Chondrocyte (in vitro differentiated cells): ENCODE data around the gene ILRUN. TPM values are rescaled to one million over a fixed set of nuclear protein-coding genes. Genes with fewer than 3 reads are reported as not detected.
A peak's percentile ranks its signal among the peaks of the same experiment; 100 is the strongest.
"Not testable (repeated sequence)": the region's sequence is repeated elsewhere in the genome, so short reads cannot be mapped to it uniquely, and the experiment has no call there.

Source experiments
- DNase-seq: peaks from one replicate; pipeline ENCODE4 v3.0.0; 2021; ENCODE audit warnings: mixed read lengths, low spot score
- H3K27ac Mint-ChIP-seq: one replicate; pipeline ENCODE4 v1.8.0; 2021; ENCODE audit warnings: mild to moderate bottlenecking, moderate library complexity, mixed read lengths; ENCODE audit not compliant: unreplicated experiment
- H3K27me3 Mint-ChIP-seq: 2 replicates; pipeline ENCODE4 v1.8.0; 2021; ENCODE audit warnings: low read depth, mixed read lengths
- H3K36me3 Mint-ChIP-seq: 2 replicates; pipeline ENCODE4 v1.8.0; 2021; ENCODE audit warnings: low read depth, mixed read lengths
- H3K4me1 Mint-ChIP-seq: 2 replicates; pipeline ENCODE4 v1.8.0; 2021; ENCODE audit warnings: low read depth, mild to moderate bottlenecking, mixed read lengths
- H3K4me3 Mint-ChIP-seq: one replicate; pipeline ENCODE4 v1.8.0; 2021; ENCODE audit warnings: mild to moderate bottlenecking, moderate library complexity, mixed read lengths; ENCODE audit not compliant: unreplicated experiment
- H3K9me3 Mint-ChIP-seq: 2 replicates; pipeline ENCODE4 v1.8.0; 2021; ENCODE audit warnings: low read depth, mixed read lengths
- CTCF ChIP-seq: fragments of 200-600 bp; sonication (generic); IDR thresholded peaks from 2 replicates; pipeline ENCODE4 v1.5.0; 2021; ENCODE audit warnings: antibody characterized with exemption, mild to moderate bottlenecking, moderate library complexity
- total RNA-seq: library from RNA; stranded (reverse); gene quantifications from 3 replicates; pipeline ENCODE4 v1.2.1, GENCODE V29; 2021

ILRUN gene
- total RNA-seq, 1 donor from 2014 or later = 45.9 TPM

DNA sequence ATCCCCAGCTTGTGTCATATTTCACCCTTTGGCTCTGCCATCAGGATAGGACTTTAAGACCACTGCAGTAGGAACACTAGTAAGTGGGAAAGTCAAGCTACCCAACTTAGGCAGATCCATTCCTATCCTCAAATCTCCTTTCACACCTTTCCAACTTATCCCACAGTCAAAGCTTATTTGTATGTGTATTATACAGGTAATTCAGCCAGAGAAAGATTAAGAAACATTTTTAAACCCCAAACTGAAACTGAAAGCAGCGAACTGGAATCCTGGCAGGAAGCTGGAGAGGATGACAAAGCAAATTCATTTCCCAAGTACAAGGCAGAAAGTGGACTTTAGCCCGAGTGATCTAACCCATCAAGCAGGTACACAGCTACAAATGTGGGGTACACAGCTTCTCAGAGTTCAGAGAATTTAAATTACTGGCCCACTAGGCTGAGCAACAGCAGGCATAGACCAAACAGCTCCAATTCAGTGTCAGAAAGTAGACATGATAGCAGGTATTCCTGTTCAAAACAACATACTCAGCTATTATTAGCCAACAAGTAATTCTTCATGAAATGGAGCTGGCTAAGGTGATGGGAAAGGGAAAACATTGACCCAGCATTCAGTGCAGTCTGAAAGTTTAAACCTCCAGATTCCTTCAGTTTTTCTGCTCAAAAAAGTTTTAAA, 39.1 kb downstream of the ILRUN start:
- no peak for TF ChIP-seq CTCF
- Mint-ChIP-seq H3K9me3 (no peaks in the 10 kb centered on the region), H3K4me3 (peak overlapping the region; percentile 78), H3K4me1 (peaks cover 40% of the 10 kb centered on the region), H3K36me3 (peaks cover 4% of the 10 kb centered on the region), H3K27ac (peak overlapping the region; percentile 98), H3K27me3 (no peaks in the 10 kb centered on the region)
- no peak for DNase-seq

GRCh38 chr6:34657037-34657306, 39.6 kb downstream of the ILRUN start:
- no peak for DNase-seq
- H3K4me1 Mint-ChIP-seq = peaks cover 40% of the 10 kb centered on the region
- no peak for TF ChIP-seq CTCF
- peak overlapping the region; percentile 78 for H3K4me3 Mint-ChIP-seq
- H3K9me3 Mint-ChIP-seq = no peaks in the 10 kb centered on the region
- peak overlapping the region; percentile 98 for H3K27ac Mint-ChIP-seq
- H3K27me3 Mint-ChIP-seq = no peaks in the 10 kb centered on the region
- H3K36me3 Mint-ChIP-seq = peaks cover 4% of the 10 kb centered on the region

DNA sequence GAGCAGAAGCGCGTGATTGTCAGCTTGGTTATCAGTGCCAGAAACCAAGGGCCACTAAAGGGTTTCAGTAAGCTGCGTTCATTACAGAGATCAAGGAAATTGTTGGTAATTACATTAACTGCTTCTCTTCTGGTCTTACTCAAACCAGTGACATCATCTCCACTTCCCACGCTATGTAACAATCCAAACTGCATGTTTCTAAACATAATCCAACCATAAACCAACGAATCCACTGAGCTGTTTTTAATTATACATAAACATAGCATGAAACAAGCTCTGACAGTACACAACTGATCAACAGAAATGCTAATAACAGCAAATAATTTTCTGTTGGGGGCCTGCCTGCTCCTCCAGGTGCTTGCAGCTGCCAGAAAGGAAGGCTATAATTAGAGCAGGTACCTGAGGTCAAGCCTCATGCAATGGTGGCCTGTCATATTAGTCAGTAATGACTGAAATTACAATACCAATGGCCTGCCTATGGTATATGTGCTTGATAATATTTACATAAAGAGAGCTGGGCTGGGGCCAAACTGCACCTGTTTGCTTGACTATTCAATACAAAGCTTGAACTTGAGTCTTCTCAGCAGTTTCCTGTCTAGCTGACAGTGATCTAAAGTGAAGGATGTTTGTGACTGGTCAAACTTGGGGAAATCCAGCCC, 40.1 kb downstream of the ILRUN start:
- Mint-ChIP-seq H3K4me3 (peak overlapping the region; percentile 78), H3K27me3 (no peaks in the 10 kb centered on the region), H3K27ac (peak overlapping the region; percentile 98), H3K36me3 (peaks cover 4% of the 10 kb centered on the region), H3K9me3 (no peaks in the 10 kb centered on the region), H3K4me1 (peaks cover 39% of the 10 kb centered on the region)
- no peak for DNase-seq
- no peak for TF ChIP-seq CTCF

DNA sequence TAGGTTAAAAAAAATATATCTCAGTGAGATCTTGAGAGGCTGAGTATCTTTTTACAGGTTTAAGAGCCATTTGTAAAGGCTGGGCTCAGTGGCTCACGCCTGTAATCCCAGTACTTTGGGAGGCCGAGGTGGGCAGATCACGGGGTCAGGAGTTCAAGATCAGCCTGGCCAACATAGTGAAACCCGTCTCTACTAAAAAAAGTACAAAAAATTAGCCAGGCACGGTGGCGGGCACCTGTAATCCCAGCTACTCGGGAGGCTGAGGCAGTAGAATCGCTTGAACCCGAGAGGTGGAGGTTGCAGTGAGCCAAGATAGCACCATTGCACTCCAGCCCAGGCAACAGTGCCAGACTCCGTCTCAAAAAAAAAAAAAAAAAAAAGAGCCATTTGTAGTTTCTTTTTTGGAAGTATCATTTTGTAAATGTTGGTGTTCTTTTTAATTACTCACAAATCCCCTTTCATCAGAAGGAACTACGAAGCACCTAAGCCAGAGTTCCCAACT, 40.6 kb downstream of the ILRUN start:
- H3K9me3 Mint-ChIP-seq, H3K27me3 Mint-ChIP-seq, H3K36me3 Mint-ChIP-seq, DNase-seq, H3K4me3 Mint-ChIP-seq: not testable (repeated sequence)
- Mint-ChIP-seq H3K27ac (peak overlapping the region; percentile 98), H3K4me1 (peaks cover 33% of the 10 kb centered on the region)

GRCh38 chr6:34654061-34654710, 42.4 kb downstream of the ILRUN start:
- TF ChIP-seq CTCF = no peak
- Mint-ChIP-seq H3K4me3 (no peak overlapping the region), H3K9me3 (no peaks in the 10 kb centered on the region), H3K27ac (no peak overlapping the region), H3K4me1 (peaks cover 28% of the 10 kb centered on the region), H3K27me3 (no peaks in the 10 kb centered on the region), H3K36me3 (peaks cover 4% of the 10 kb centered on the region)
- no peak for DNase-seq
